HepG2 (cell line): Measurements from ENCODE around the gene RTN4. TPM values are rescaled to one million over a fixed set of nuclear protein-coding genes. Genes with fewer than 3 reads are reported as not detected.

Experiments used
- ARID4A ChIP-seq: sonication (generic); formaldehyde crosslinking; IDR thresholded peaks from 2 replicates; pipeline ENCODE4 v1.5.0; 2020; ENCODE audit warnings: mild to moderate bottlenecking, missing genetic modification reagents, borderline replicate concordance
- CEBPB ChIP-seq: IDR thresholded peaks from 2 replicates; pipeline ENCODE4 v1.6.1; 2011; ENCODE audit warnings: low read depth, low read length, improper control_type of control experiment, borderline replicate concordance
- CEBPG ChIP-seq: IDR thresholded peaks from 2 replicates; pipeline ENCODE4 v1.6.1; 2016
- CREB1 ChIP-seq, 2 experiments: fragments of 450-650 bp in 1 of 2; IDR thresholded peaks; 2 replicates each; pipeline ENCODE4 v1.6.1; 2016 to 2017; ENCODE audit warnings: control low read depth in 1 of 2, mild to moderate bottlenecking in 1 of 2, missing compliant biosample characterization in 1 of 2, missing genetic modification characterization in 1 of 2
- FOXJ3 ChIP-seq: sonication (generic); formaldehyde crosslinking; IDR thresholded peaks from 2 replicates; pipeline ENCODE4 v1.4.0; 2020; ENCODE audit warnings: missing genetic modification reagents, mild to moderate bottlenecking, borderline replicate concordance
- HNF1A ChIP-seq, 2 experiments: sonication (generic) in 1 of 2; formaldehyde crosslinking in 1 of 2; IDR thresholded peaks; 2 replicates each; pipeline versions ENCODE4 v1.4.0 to v1.6.1; 2016 to 2020; ENCODE audit warnings: borderline replicate concordance in 1 of 2, low read depth in 1 of 2, mild to moderate bottlenecking in 1 of 2, missing genetic modification reagents in 1 of 2
- MED13 ChIP-seq: sonication (generic); formaldehyde crosslinking; IDR thresholded peaks from 2 replicates; pipeline ENCODE4 v1.5.0; 2020; ENCODE audit warnings: missing genetic modification reagents
- MXI1 ChIP-seq: IDR thresholded peaks from 3 replicates; pipeline ENCODE4 v1.6.1; 2012; ENCODE audit warnings: low read depth, low read length, inconsistent platforms, borderline replicate concordance
- NR0B2 ChIP-seq: sonication (generic); formaldehyde crosslinking; IDR thresholded peaks from 2 replicates; pipeline ENCODE4 v1.4.0; 2020; ENCODE audit warnings: mild to moderate bottlenecking, missing genetic modification reagents
- RELA ChIP-seq: sonication (generic); formaldehyde crosslinking; IDR thresholded peaks from 2 replicates; pipeline ENCODE4 v1.4.0; 2020; ENCODE audit warnings: missing genetic modification reagents
- ZBTB42 ChIP-seq: sonication (generic); formaldehyde crosslinking; IDR thresholded peaks from 2 replicates; pipeline ENCODE4 v1.5.0; 2020; ENCODE audit warnings: mild to moderate bottlenecking, missing genetic modification reagents
- ZNF510 ChIP-seq: sonication (generic); formaldehyde crosslinking; IDR thresholded peaks from 2 replicates; pipeline ENCODE4 v1.4.0; 2020; ENCODE audit warnings: low read depth, mild to moderate bottlenecking, missing genetic modification reagents
- polyA plus RNA-seq, 8 experiments: library from polyadenylated mRNA; depleted of rRNA in 3 of 8; stranded (reverse) in 7 of 8; unstranded in 1 of 8; fragments of >200 nt; fragmentation: Illumina TruSeq in 4 of 8; extraction: Trizol in 4 of 8; gene quantifications; 2 replicates each; pipeline versions ENCODE4 v1.2.1 to v1.2.3, GENCODE V29; 2011 to 2016; ENCODE audit warnings: low read depth in 4 of 8, missing spikeins in 1 of 8, mixed read lengths in 1 of 8; ENCODE audit not compliant: insufficient read depth in 1 of 8
- total RNA-seq, 5 experiments: library from RNA; depleted of rRNA; stranded (reverse); fragments of >200 nt; fragmentation: Illumina TruSeq; extraction: Trizol; gene quantifications; 2 replicates each; pipeline ENCODE4 v1.2.3, GENCODE V29; 2016; ENCODE audit warnings: low read depth in 1 of 5

The RTN4 gene
- total and polyA plus RNA-seq, 2 of the 13 experiments (the other 11 are each of a cell fraction or from before 2014, with no cell fraction given), result 98.4 to 133 TPM

- TF ChIP-seq MED13 (CRISPR knock-in tag) (no peak), CEBPB (peak; percentile 57; the same call in 1 of the 2 replicates), ZBTB42 (CRISPR knock-in tag) (no peak), CREB1 (IDR thresholded peaks at IDR 0.05) (no peak), CREB1 (CRISPR knock-in tag; IDR thresholded peaks at IDR 0.05) (no peak), NR0B2 (no peak), MXI1 (no peak), ZNF510 (CRISPR knock-in tag) (no peak), FOXJ3 (CRISPR knock-in tag) (no peak), HNF1A (IDR thresholded peaks at IDR 0.05; ENCODE audit: low read depth) (no peak), HNF1A (CRISPR knock-in tag; IDR thresholded peaks at IDR 0.05; ENCODE audit: borderline replicate concordance) (no peak), RELA (CRISPR knock-in tag) (no peak), CEBPG (0 out of 2 replicates have a peak, but pooled peaks have one; percentile 20), ARID4A (no peak)
These were observed 86.8 kb downstream of the RTN4 start (continued) for GRCh38 chr2:54963476-54963875.
